CD14-positive monocyte (primary cell): Measurements from ENCODE around the gene GRB14. TPM values are rescaled to one million over a fixed set of nuclear protein-coding genes. Genes with fewer than 3 reads are reported as not detected.
"Not testable (repeated sequence)": the region's sequence is repeated elsewhere in the genome, so short reads cannot be mapped to it uniquely, and the experiment has no call there.

Experiments
- DNase-seq, 3 donors: peaks; one replicate each; pipeline ENCODE4 v3.0.0-alpha.2; 2011 to 2022
- H2AFZ ChIP-seq: 2 replicates; pipeline ENCODE4 v1.6.0; 2012; ENCODE audit warnings: mild to moderate bottlenecking, low read depth, low read length, inconsistent platforms; ENCODE audit not compliant: insufficient read depth, poor library complexity, severe bottlenecking
- H3K27ac ChIP-seq, 2 donors: 1 replicate in 1 of 2; 2 replicates in 1 of 2; pipeline ENCODE4 v1.5.1; 2012 to 2013; ENCODE audit warnings: low read length in 2 of 2, control low read depth in 1 of 2, inconsistent platforms in 1 of 2, low read depth in 1 of 2, mild to moderate bottlenecking in 1 of 2
- H3K27me3 ChIP-seq, 2 donors: one replicate each; pipeline versions ENCODE4 v1.6.0 to v1.6.1; 2011 to 2013; ENCODE audit warnings: low read length in 2 of 2; ENCODE audit not compliant: control insufficient read depth in 2 of 2, insufficient read depth in 2 of 2
- H3K36me3 ChIP-seq, 2 donors: replicated peaks in 1 of 2; 1 replicate in 1 of 2; 2 replicates in 1 of 2; pipeline versions ENCODE4 v1.5.1 to v1.6.1; 2012 to 2013; ENCODE audit warnings: low read length in 2 of 2, control low read depth in 1 of 2, inconsistent platforms in 1 of 2, mild to moderate bottlenecking in 1 of 2; ENCODE audit not compliant: insufficient read depth in 2 of 2, control insufficient read depth in 1 of 2
- H3K4me1 ChIP-seq, 2 donors: 1 replicate in 1 of 2; 2 replicates in 1 of 2; pipeline versions ENCODE4 v1.5.1 to v1.6.1; 2012 to 2013; ENCODE audit warnings: low read length in 2 of 2, control low read depth in 1 of 2, inconsistent platforms in 1 of 2, mild to moderate bottlenecking in 1 of 2, moderate library complexity in 1 of 2; ENCODE audit not compliant: insufficient read depth in 2 of 2, control insufficient read depth in 1 of 2
- H3K4me2 ChIP-seq: replicated peaks from 2 replicates; pipeline ENCODE3; 2012; ENCODE audit warnings: low read length, moderate library complexity, mild to moderate bottlenecking; ENCODE audit not compliant: poor library complexity, severe bottlenecking; ENCODE audit errors: extremely low read depth
- H3K4me3 ChIP-seq, 3 experiments: fragments of 200-600 bp in 1 of 3; sonication (generic) in 1 of 3; replicated peaks in 1 of 3; 1 replicate in 2 of 3; 2 replicates in 1 of 3; pipeline ENCODE4 v1.5.1; 2011 to 2013; ENCODE audit warnings: low read length in 3 of 3, mild to moderate bottlenecking in 3 of 3, control low read depth in 2 of 3, low read depth in 2 of 3, inconsistent platforms in 1 of 3, moderate library complexity in 1 of 3
- H3K79me2 ChIP-seq: 2 replicates; pipeline ENCODE4 v1.6.0; 2012; ENCODE audit warnings: mild to moderate bottlenecking, control low read depth, inconsistent platforms, low read length, moderate library complexity; ENCODE audit not compliant: insufficient read depth
- H3K9ac ChIP-seq: 2 replicates; pipeline ENCODE4 v1.6.0; 2017; ENCODE audit warnings: low read length, mild to moderate bottlenecking; ENCODE audit not compliant: insufficient read depth, poor library complexity, severe bottlenecking
- H3K9me3 ChIP-seq, 2 donors: replicated peaks in 1 of 2; 1 replicate in 1 of 2; 2 replicates in 1 of 2; pipeline versions ENCODE4 v1.5.1 to v1.6.1; 2012 to 2013; ENCODE audit warnings: low read length in 2 of 2, control low read depth in 1 of 2; ENCODE audit not compliant: control insufficient read depth in 1 of 2, insufficient read depth in 1 of 2
- H4K20me1 ChIP-seq: 2 replicates; pipeline ENCODE4 v1.6.0; 2012; ENCODE audit warnings: mild to moderate bottlenecking, low read length, control low read depth, moderate library complexity; ENCODE audit not compliant: insufficient read depth
- H3K27ac Mint-ChIP-seq, 7 donors: one replicate each; pipeline ENCODE4 v1.8.0; 2020; ENCODE audit warnings: mild to moderate bottlenecking in 7 of 7, mixed read lengths in 7 of 7, moderate library complexity in 6 of 7, inconsistent platforms in 2 of 7
- H3K27me3 Mint-ChIP-seq, 3 donors: one replicate each; pipeline ENCODE4 v1.8.0; 2021 to 2022; ENCODE audit warnings: low read depth in 3 of 3, mild to moderate bottlenecking in 3 of 3, mixed read lengths in 3 of 3, moderate library complexity in 3 of 3, inconsistent platforms in 1 of 3
- H3K36me3 Mint-ChIP-seq, 2 donors: one replicate each; pipeline ENCODE4 v1.8.0; 2020; ENCODE audit warnings: mixed read lengths in 2 of 2, inconsistent platforms in 1 of 2, mild to moderate bottlenecking in 1 of 2
- H3K4me1 Mint-ChIP-seq: one replicate; pipeline ENCODE4 v1.8.0; 2020; ENCODE audit warnings: mild to moderate bottlenecking, mixed read lengths
- H3K4me3 Mint-ChIP-seq, 2 donors: one replicate each; pipeline ENCODE4 v1.8.0; 2020; ENCODE audit warnings: mild to moderate bottlenecking in 2 of 2, mixed read lengths in 2 of 2, moderate library complexity in 1 of 2
- H3K9me3 Mint-ChIP-seq, 7 donors: one replicate each; pipeline ENCODE4 v1.8.0; 2020 to 2022; ENCODE audit warnings: mixed read lengths in 7 of 7, mild to moderate bottlenecking in 6 of 7, moderate library complexity in 6 of 7, inconsistent platforms in 2 of 7
- CTCF ChIP-seq: fragments of 200-600 bp; IDR thresholded peaks from one replicate; pipeline ENCODE4 v1.8.0; 2022; ENCODE audit warnings: antibody characterized with exemption, mild to moderate bottlenecking
- WGBS: methylation state at CpG from one replicate; pipeline ENCODE4 v1.1.5; 2013; ENCODE audit warnings: missing lambda C conversion rate; ENCODE audit not compliant: insufficient coverage; 5-methylcytosine and 5-hydroxymethylcytosine counted together
- intact Hi-C, 2 donors: fragments of 100-400 bp; cut with micrococcal nuclease; formaldehyde crosslinking; loops; one replicate each; pipeline versions ENCODE4 v1.15.0 to v1.15.1; 2023
- polyA plus RNA-seq, 3 donors: library from polyadenylated mRNA; depleted of rRNA in 1 of 3; unstranded in 2 of 3; stranded (reverse) in 1 of 3; fragments of 300-500 nt in 2 of 3; fragments of >200 nt in 1 of 3; fragmentation: Illumina TruSeq in 2 of 3; gene quantifications; 1 replicate in 2 of 3; 2 replicates in 1 of 3; pipeline ENCODE4 v1.2.3, GENCODE V29; 2012 to 2021

Gene GRB14
- polyA plus RNA-seq, 3 donors = 0.20 to 0.28 TPM; not detected in 1

- H3K4me3 ChIP-seq = no peak overlapping the region
- Mint-ChIP-seq H3K9me3 (peaks cover 0 to 4% (median 0%) of the 10 kb centered on the region in 7 donors), H3K4me1 (no peaks in the 10 kb centered on the region), H3K36me3 (no peaks in the 10 kb centered on the region), H3K4me3 (no peak overlapping the region), H3K27ac (no peak overlapping the region), H3K27me3 (peaks cover 0 to 2% (median 0%) of the 10 kb centered on the region in 3 donors)
- intact Hi-C loops = no loop called here
- H3K27me3 ChIP-seq = no peaks in the 10 kb centered on the region
- no CpG with 5 or more reads among the region's 1 CpG for WGBS
- H3K9ac ChIP-seq = no peak overlapping the region
- H3K4me1 ChIP-seq = no peaks in the 10 kb centered on the region
- H3K4me2 ChIP-seq = no peak overlapping the region
- H4K20me1 ChIP-seq = no peaks in the 10 kb centered on the region
- no peak for TF ChIP-seq CTCF
- H3K79me2 ChIP-seq = no peaks in the 10 kb centered on the region
- no peaks in the 10 kb centered on the region for H3K9me3 ChIP-seq
- DNase-seq = no peak
- no peak overlapping the region for H3K27ac ChIP-seq
- no peaks in the 10 kb centered on the region for H3K36me3 ChIP-seq
- H2AFZ ChIP-seq = no peak overlapping the region
These were observed 148.3 kb downstream of the GRB14 start for GRCh38 chr2:164473021-164473420.

DNA sequence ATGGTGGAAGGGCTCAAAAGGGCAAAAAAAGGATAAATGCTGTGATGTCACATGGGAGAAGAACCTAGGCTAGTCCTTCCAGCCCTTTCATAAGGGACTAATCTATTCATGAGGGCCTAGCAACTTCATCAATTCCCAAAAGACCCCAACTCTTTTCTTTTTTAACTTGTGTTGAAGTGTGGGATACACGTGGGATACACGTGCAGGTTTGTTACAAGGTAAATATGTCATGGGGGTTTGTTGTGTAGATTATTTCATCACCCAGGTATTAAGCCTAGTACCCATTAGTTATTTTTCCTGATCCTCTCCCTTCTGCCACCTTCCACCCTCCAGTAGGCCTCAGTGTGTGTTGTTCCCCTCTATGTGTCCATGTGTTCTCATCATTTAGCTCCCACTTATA is 156.2 kb downstream of the GRB14 start:
- H2AFZ ChIP-seq, DNase-seq, H3K9me3 ChIP-seq, H3K4me2 ChIP-seq, H3K27ac Mint-ChIP-seq, H3K9me3 Mint-ChIP-seq, H3K27me3 ChIP-seq, H3K4me1 Mint-ChIP-seq, H3K4me3 ChIP-seq, H3K36me3 Mint-ChIP-seq, H3K27me3 Mint-ChIP-seq, H4K20me1 ChIP-seq, H3K79me2 ChIP-seq, intact Hi-C loops, H3K4me1 ChIP-seq, H3K4me3 Mint-ChIP-seq, H3K27ac ChIP-seq, H3K9ac ChIP-seq, H3K36me3 ChIP-seq: not testable (repeated sequence)
- no CpG with 5 or more reads among the region's 2 CpGs for WGBS
